Right lobe of liver (tissue), 4 donors: ENCODE measurements around the gene CHRNB2.

Source experiments
- CTCF ChIP-seq, 4 donors: fragments of 200-600 bp in 3 of 4; fragments of 450-650 bp in 1 of 4; IDR thresholded peaks; one replicate each; pipeline versions ENCODE4 v1.5.1 to v1.8.0; 2016 to 2022; ENCODE audit warnings: antibody characterized with exemption in 4 of 4, mild to moderate bottlenecking in 2 of 4
- POLR2A ChIP-seq: fragments of 450-650 bp; IDR thresholded peaks from one replicate; pipeline ENCODE4 v1.6.1; 2017; ENCODE audit warnings: antibody characterized with exemption, mild to moderate bottlenecking
- donor health status: DM: no; HTN: no; CAD: no.
- donor health status: DM: no; HTN: no; CAD: no.
- donor health status: DM: no; HTN: yes; CAD: no.

DNA sequence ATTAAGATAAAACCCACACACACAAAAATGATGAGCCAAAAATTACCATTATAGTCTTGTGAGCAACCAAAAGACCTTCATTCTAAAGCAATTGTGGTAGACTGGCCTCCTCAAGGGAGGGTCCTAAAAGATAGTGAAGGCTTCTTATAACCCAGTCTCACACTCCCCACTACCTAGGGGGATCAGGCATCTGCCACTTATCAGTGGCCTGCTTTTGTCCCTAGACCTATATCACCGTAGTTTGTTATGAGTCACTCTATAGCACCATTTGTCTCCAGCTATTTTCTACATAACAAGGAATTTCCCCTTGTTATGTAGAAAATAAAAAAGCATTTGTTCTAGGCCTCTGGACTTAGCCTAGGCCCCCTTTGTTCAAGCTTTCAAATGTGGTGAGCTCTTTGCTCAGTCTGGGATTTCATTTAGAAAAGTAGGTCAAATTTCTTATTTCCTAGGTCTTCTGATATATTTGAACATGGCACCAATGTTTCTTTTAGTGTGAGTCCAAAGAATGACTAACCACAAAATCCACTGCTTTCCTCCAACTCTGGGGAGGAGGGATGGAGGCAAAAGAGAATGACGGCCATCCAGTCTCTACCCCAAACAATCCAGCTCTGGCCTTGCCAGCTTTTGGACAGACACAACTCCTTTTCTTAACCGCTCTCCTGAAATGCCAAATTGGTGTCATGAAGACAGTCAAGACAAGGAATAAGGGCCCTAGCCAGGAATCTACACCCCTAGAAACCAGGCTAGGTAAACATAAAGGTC lies 31.5 kb downstream of the CHRNB2 start:
- TF ChIP-seq CTCF (IDR thresholded peaks at IDR 0.05) (no peak), POLR2A (no peak)
